SIG-M5 treated with dmso at 0.1 percent for 504 hours (cell line): ENCODE results near the gene PLIN3.
"Not testable (repeated sequence)": the region's sequence is repeated elsewhere in the genome, so short reads cannot be mapped to it uniquely, and the experiment has no call there.

Source experiments
- DNase-seq: peaks from one replicate; lab custom pipeline; 2025; ENCODE audit not compliant: unreplicated experiment; lab: John Stamatoyannopoulos, UW

The PLIN3 gene

DNA sequence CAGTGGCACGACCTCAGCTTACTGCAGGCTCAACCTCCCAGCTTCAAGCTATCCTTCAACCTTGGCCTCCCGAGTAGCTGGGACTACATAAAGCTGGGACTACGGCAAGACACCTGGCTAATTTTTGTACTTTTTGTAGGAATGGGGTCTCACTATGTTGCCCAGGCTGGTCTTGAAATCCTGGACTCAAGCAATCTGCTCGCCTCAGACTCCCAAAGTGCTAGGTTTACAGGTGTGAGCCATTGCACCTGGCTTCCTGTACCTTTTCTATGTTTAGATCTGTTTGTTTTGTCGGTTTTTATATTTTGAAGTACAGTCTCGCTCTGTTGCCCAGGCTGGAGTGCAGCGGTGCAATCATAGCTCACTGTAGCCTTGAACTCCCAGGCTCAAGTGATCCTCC is 18.4 kb downstream of the PLIN3 start:
- no peak for DNase-seq

GRCh38 chr19:4847190-4847973 is 20.1 kb downstream of the PLIN3 start:
- DNase-seq = no peak

DNA sequence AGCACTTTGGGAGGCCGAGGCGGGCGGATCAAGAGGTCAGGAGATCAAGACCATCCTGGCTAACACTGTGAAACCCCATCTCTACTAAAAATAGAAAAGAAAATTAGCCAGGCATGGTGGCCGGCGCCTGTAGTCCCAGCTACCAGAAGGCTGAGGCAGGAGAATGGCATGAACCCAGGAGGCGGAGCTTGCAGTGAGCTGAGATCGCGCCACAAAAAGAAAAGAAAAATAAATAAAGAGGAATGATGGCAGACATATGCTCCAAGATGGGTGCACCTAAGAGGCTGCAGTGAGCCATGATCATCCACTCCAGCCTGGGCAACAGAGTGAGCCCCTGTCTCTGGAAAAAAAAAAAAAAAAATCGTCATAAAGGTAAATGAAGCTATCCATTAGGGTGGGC is 21.5 kb downstream of the PLIN3 start:
- not testable (repeated sequence) for DNase-seq

- no peak for DNase-seq
Measured at GRCh38 chr19:4844348-4845179, 22.9 kb downstream of the PLIN3 start.

DNA sequence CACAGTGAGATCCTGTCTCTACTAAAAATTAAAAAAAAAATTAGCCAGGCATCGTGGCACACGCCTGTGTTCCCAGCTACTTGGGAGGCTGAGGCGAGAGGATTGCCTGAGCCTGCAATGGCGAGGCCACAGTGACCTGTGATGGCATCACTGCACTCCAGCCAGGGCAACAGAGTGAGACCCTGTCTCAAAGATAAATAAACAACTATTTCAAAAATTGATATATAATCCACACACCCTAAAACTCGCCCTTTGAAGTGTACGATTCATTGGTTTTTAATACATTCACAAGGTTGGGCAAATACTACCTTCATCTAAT is 23.9 kb downstream of the PLIN3 start:
- no peak for DNase-seq

DNA sequence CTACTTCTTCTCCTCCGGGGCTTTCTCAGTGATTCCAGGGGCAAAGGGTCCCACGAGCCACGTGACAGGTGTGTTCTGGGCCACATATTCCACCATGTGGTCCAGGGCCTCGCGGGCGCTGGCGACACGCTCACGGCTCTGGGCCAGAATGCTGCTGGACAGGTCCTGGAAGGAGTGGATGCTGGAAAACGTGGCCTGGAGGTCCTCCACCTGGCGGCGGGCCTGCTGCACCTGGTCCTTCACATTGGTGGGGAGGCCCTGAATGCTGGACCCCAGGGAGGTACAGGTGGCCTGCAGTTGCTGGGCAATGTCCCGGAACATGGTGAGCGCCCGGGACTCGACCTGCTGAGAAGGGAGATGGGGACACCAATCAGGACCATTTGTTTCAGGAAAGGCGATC is 28.3 kb downstream of the PLIN3 start:
- DNase-seq = no peak

GRCh38 chr19:4832776-4833175 is 34.7 kb downstream of the PLIN3 start:
- DNase-seq = no peak

GRCh38 chr19:4831979-4832340 is 35.5 kb downstream of the PLIN3 start:
- DNase-seq = not testable (repeated sequence)

DNA sequence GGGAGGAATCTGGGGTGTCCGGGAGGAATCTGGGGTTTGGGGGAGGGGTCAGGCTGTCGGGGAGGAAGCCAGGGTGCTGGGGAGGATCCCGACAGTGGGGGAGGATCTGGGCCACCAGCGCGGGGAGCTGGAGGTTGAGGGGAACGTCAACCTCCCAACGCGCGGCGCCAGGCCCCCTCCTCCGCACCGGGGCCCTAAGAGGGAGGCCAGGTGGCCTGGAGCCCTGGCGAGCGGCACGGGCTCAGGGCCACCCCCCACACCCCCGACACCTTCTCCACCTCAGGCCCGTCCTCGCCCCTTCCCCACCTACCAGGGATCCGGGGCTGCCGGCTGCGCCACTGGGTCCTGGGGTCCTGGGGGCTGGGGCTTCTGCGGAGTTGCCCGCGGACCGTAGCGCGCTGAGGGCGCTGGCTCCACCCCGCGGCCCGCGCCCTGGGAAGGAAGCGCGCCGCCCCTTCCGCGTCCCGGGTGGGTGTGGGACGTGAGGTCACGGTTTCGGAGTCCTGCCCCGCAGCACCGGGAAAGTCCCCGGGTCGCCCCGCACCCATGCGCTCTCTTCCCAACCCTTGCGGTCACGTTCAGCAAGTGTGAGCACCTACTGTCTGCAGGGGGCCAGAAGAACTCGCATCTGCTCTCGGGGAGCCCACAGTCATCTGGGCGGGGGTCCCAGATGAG is 36.0 kb downstream of the PLIN3 start, which contains the start of gene TICAM1:
Gene TICAM1, minus strand, starts transcription at position 409 of the 675 bp plus-strand sequence. CDS start 13,335 bp downstream, outside the sequence.
- peak; percentile 4 for DNase-seq

DNA sequence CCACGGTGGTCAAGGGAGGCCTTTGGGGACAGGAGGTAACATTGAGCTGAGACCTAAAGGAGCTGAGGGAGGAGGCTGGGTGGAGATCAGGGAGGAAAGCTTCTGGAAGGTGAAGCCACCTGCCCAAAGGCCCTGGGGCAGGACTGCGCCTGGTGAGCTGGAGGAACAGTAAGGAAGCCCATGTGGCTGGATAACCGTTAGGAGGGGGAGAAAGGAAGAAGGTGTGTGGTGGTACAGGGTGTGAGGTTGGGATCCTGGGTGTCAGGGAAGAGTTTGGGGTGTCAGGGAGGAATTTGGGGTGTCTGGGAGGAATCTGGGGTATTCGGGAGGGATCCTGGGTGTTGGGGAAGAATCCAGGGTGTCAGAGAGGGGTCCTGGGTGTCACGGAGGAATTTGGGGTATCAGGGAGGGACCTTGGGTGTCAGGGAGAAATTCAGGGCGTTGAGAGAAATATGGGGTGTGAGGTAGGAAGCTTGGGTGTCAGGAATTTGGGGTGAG is 36.6 kb downstream of the PLIN3 start:
- no peak for DNase-seq

- DNase-seq = no peak
Measured at GRCh38 chr19:4830332-4830731, 37.1 kb downstream of the PLIN3 start.

- DNase-seq = peak; percentile 43
Measured at GRCh38 chr19:4829001-4829712, 38.3 kb downstream of the PLIN3 start.

DNA sequence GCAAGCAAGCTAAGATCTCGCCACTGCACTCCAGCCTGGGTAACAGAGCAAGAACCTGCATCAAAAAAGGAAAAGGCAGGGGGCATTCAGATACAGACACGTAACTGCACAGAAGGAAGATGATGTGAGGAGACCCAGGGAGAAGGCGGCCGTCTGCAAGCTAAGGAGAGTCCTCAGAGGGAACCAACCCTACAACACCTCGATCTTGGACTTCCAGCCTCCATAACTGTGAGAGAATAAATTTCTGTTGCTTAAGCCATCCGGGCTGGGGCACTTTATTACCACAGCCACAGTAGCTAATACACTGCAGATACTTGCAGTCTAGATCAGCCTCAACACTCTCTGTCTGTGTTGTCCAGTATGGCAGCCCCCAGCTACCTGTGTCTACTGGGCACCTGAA is 43.9 kb downstream of the PLIN3 start:
- no peak for DNase-seq

- DNase-seq = not testable (repeated sequence)
Measured at GRCh38 chr19:4822354-4822753, 45.1 kb downstream of the PLIN3 start.

GRCh38 chr19:4821265-4821664 is 46.2 kb downstream of the PLIN3 start:
- no peak for DNase-seq

DNA sequence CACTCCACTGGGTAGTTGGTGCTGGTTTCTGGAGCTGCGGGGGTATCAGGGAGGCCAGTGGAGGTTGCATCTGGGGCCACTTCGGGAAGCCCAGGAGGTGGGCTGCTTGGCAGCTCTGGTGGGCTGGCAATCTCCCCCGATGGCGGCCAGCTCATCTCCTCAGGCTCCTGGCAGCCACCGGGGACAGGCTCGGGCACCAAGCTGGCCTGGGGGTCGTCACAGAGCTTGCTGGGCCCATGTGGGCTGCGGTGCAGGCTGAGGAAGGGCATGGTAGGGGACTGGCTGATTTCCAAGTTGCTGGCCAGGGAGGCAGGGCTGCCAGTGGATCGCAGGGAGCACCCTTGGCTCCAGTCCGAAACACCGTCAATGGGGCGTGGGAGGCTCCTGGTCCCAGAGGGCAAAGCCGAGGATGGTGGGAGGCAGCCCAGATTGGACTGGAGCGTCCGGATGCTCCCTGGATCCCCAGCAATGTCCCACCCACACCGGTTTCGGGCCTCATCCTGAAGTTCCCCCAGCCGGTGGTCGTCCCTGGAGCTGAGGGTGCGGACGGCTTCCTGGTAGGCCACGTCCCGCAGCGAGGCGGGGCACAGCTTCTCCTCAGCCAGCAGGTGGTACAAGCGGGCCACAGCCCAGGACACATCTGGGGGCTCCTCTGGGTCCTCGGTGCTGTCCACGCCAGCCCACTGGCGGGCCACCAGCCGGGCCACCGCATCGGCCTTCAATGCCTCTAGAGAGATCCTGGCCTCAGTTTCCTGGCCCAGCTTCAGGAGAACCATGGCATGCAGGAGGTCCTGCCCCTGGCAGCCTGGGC is 49.8 kb downstream of the PLIN3 start:
- no peak for DNase-seq

GRCh38 chr19:4816950-4817278 is 50.6 kb downstream of the PLIN3 start:
- no peak for DNase-seq

DNA sequence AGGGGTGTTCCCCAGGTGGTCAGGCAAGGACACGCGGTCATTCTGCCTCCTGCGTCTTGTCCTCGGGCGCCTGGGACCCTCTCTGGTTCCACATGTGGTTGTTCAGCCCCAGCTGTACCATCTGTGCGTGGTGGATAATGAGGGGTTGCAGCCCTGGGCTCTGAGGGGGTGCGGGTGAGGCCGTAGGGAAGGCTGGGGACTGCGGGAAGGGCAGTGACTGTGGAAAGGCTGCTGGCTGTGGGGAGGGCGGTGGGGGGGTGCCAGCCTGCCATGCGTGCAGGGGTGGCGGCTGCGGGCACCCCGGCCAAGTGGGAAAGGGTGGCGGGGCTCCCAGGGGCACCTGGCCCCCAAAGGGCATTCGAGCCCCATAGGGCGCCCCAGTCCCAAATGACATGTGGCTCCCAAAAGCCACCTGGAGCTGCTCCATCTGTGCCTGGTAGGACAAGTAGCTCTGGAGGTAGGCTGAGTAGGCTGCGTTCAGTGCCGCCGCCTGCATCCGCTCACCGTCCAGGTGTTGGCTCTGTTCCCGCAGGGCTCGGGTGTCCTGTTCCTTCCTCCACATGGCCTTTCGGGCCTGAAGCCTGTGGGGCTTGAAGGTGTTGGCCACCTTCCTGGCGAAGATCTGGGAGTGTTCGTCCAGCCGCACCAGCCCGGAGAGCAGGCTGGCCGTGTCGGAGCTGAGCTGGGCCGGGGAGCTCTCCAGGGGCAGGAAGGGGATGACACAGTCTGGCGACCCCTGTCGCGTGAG is 51.1 kb downstream of the PLIN3 start:
- DNase-seq = no peak

DNA sequence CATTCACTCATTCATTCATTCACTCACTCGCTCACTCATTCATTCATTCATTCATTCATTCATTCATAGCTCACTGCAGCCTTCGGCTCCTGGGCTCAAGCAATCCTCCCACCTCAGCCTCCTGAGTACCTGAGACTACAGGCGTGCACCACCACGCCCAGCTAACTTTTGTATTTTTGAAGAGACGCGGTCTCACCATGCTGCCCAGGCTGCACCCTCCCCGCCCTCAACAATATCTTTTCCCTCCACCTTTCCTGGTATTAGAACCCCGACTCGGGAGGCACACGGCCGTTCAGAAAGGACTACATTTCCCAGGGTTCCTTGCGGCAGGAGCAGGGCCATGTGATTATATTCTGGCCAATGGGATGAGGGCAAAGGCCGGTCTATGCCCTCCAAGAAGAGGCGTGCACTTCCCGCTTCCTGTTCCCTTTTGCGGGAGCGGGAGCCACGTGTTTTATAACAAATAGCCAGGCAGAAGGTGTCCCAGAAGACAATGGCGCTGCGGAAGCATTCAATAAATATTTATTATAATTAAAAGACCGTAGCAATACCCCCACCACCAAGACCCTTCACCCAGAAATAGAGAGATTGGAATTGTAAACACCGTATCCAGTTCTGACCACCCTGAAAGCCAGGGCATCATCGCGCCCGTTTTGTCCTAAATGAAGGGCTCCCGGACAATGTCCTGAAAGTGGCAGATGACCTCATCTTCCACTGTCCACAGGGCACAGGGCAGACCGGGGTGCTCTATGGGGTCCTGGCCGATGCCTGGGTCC is 51.9 kb downstream of the PLIN3 start:
- peak; percentile 93 for DNase-seq
